IPS-NIHi7 (cell line): Measurements from ENCODE around the gene MEGF9.
"Not testable (repeated sequence)": the region's sequence is repeated elsewhere in the genome, so short reads cannot be mapped to it uniquely, and the experiment has no call there.

Experiments used
- DNase-seq: peaks from one replicate; pipeline ENCODE4 v3.0.0; 2012; ENCODE audit warnings: mixed read lengths; ENCODE audit errors: extremely low spot score

Gene MEGF9

GRCh38 chr9:120714088-120714845 lies at the start of gene MEGF9:
MEGF9 (minus strand) TSS chr9:120714470; CDS start chr9:120714358, 112 bp downstream.
- peak; percentile 99 for DNase-seq

- no peak for DNase-seq
Measured at GRCh38 chr9:120761006-120761405, 46.7 kb upstream of the MEGF9 start.

GRCh38 chr9:120759755-120760400 lies 45.6 kb upstream of the MEGF9 start:
- DNase-seq, result no peak

GRCh38 chr9:120758544-120758943 lies 44.3 kb upstream of the MEGF9 start:
- no peak for DNase-seq

GRCh38 chr9:120757026-120757913 lies 43.0 kb upstream of the MEGF9 start:
- no peak for DNase-seq

- no peak for DNase-seq
Measured at GRCh38 chr9:120756531-120756930, 42.3 kb upstream of the MEGF9 start.

- DNase-seq, result peak; percentile 74
Measured at GRCh38 chr9:120755810-120756434, 41.7 kb upstream of the MEGF9 start.

GRCh38 chr9:120755044-120755443 lies 40.8 kb upstream of the MEGF9 start:
- DNase-seq, result no peak

GRCh38 chr9:120750421-120750820 lies 36.2 kb upstream of the MEGF9 start:
- no peak for DNase-seq

- not testable (repeated sequence) for DNase-seq
Measured at GRCh38 chr9:120746366-120746765, 32.1 kb upstream of the MEGF9 start.

GRCh38 chr9:120745278-120745677 lies 31.0 kb upstream of the MEGF9 start:
- DNase-seq, result no peak

- DNase-seq, result peak; percentile 66
Measured at GRCh38 chr9:120742951-120743416, 28.7 kb upstream of the MEGF9 start.

GRCh38 chr9:120741701-120742100 lies 27.4 kb upstream of the MEGF9 start:
- DNase-seq, result no peak

GRCh38 chr9:120741191-120741590 lies 26.9 kb upstream of the MEGF9 start:
- no peak for DNase-seq

- DNase-seq, result no peak
Measured at GRCh38 chr9:120740132-120740531, 25.9 kb upstream of the MEGF9 start.

GRCh38 chr9:120737416-120738165 lies 23.3 kb upstream of the MEGF9 start:
- DNase-seq, result no peak

- no peak for DNase-seq
Measured at GRCh38 chr9:120736881-120737280, 22.6 kb upstream of the MEGF9 start.

- DNase-seq, result no peak
Measured at GRCh38 chr9:120735415-120736126, 21.3 kb upstream of the MEGF9 start.

- DNase-seq, result no peak
Measured at GRCh38 chr9:120734607-120735410, 20.5 kb upstream of the MEGF9 start.
